Measurements from ENCODE around the gene HSPE1. TPM values are rescaled to one million over a fixed set of nuclear protein-coding genes. Genes with fewer than 3 reads are reported as not detected.

The HSPE1 gene
- total and polyA plus RNA-seq, 8 donors: 17.1 to 98.6 (median 38.3) TPM

DNA sequence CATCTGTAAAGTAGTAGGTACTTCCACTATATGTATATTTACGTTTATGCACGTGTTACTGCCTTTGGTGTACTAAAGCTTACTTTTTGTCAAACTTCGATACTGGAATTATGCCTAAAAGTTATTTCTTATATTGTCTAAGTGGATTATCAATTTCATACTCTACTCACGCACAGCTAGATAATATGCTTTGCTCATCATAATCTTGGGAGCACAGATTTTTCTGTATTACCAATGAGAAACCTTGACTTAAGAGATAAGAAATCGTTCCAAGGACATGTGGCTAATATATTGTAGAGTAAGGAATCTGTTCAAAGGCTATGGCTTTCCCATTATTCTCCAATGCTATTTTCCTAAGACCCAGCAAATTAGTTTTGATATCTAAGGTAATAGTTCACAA lies 6.5 kb downstream of the HSPE1 start:
- intact Hi-C loops (cut with DNase I): no loop called here
- Histone ChIP-seq H3K9me3 (no peaks in the 10 kb centered on the region), H3K4me3 (no peak overlapping the region), H3K27ac (no peak overlapping the region), H3K4me1 (peaks cover 8 to 16% (median 12%) of the 10 kb centered on the region in 3 donors), H3K36me3 (peaks cover 0 to 15% (median 0%) of the 10 kb centered on the region in 3 donors), H3K27me3 (no peaks in the 10 kb centered on the region)
- 67 to 70% methylated on average over 5 of the region's 5 CpGs for WGBS, 2 donors
- DNase-seq: no peak
- ATAC-seq: no peak
- TF ChIP-seq CTCF (IDR thresholded peaks at IDR 0.05): no peak
- no peak for FAIRE-seq

DNA sequence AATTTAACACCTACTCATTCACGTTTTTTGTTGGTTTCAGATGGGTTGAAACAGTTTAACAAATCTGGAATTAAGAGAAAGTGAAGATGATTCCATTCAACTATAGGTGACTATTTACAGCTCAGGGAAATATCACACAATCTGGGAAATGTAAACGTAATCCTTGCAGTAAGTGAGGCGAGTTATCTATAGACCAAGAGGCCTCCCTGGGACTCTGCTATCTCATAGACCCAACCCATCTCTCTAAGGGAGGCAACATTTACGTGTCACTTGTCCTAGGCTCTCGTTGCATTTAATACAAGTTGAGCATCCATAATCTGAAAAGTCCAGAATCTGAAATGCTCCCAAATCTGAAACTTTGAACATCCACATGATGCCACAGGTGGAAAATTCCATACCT lies 13.7 kb downstream of the HSPE1 start:
- WGBS, 2 donors: 94 to 95% methylated on average over 5 of the region's 5 CpGs
- Histone ChIP-seq H3K27me3 (no peaks in the 10 kb centered on the region), H3K4me1 (peaks cover 0 to 14% (median 7%) of the 10 kb centered on the region in 3 donors), H3K4me3 (no peak overlapping the region), H3K36me3 (no peaks in the 10 kb centered on the region), H3K9me3 (no peaks in the 10 kb centered on the region), H3K27ac (no peak overlapping the region)
- no peak for DNase-seq
- intact Hi-C loops (cut with DNase I): no loop called here
- no peak for TF ChIP-seq CTCF (IDR thresholded peaks at IDR 0.05)
- ATAC-seq: no peak
- no peak for FAIRE-seq

- Histone ChIP-seq H3K36me3 (no peaks in the 10 kb centered on the region), H3K27me3 (no peaks in the 10 kb centered on the region), H3K9me3 (no peaks in the 10 kb centered on the region), H3K4me3 (peak overlapping the region in 2 of 4 donors; percentile 82), H3K27ac (peak overlapping the region; percentile 84 to 98 (median 91)), H3K4me1 (peaks cover 0 to 14% (median 7%) of the 10 kb centered on the region in 3 donors)
- ATAC-seq: no peak
- intact Hi-C loops (cut with DNase I): no loop called here
- no peak for FAIRE-seq
- DNase-seq: no peak
- WGBS, 2 donors: 62 to 71% methylated on average over 3 of the region's 3 CpGs
- TF ChIP-seq CTCF (IDR thresholded peaks at IDR 0.05): no peak
Observed at GRCh38 chr2:197514754-197515153, 14.6 kb downstream of the HSPE1 start.

GRCh38 chr2:197515315-197515738 lies 15.1 kb downstream of the HSPE1 start:
- ATAC-seq: peak in 3 of 4 donors; percentile 0 to 21 (median 14)
- intact Hi-C loops (cut with DNase I): no loop called here
- H3K4me1 ChIP-seq: peaks cover 0 to 14% (median 7%) of the 10 kb centered on the region in 3 donors
- TF ChIP-seq CTCF (IDR thresholded peaks at IDR 0.05): no peak
- H3K27me3 ChIP-seq: no peaks in the 10 kb centered on the region
- peak overlapping the region; percentile 58 to 82 (median 82) for H3K4me3 ChIP-seq
- no peaks in the 10 kb centered on the region for H3K36me3 ChIP-seq
- FAIRE-seq: no peak
- DNase-seq: no peak
- peak overlapping the region; percentile 84 to 98 (median 91) for H3K27ac ChIP-seq
- 0% methylated on average over 16 of the region's 16 CpGs for WGBS, 2 donors
- H3K9me3 ChIP-seq: no peaks in the 10 kb centered on the region

DNA sequence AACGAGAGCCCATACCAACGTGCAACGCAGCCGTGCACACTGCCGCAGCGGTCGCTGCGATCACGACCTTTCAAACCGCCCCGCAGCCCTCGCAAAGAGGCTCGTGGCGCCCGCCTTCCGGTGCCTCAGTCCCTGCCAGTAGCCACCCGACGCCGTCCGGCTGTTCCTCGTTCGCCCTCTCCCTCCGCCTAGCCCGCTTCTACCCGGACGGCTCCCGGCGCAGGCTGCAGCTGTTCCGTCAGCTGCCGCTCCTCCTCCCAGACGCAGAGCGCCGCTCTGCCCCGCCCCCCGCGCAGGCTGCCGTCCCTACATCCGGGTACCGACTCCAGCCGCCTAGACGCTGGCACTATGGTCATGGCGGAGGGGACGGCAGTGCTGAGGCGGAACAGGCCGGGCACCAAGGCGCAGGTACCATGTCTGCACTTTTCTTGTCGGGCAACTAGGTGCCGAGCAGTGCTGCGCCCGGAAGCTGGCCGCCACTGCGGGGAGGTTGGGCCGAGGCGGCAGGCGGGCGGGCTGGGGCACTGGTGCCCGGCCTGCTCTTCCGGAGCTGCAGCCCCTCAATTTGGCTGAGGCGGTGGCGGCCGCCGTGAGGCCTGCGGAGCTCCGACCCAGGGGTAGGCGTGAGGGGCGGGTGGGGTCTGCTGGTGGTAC lies 15.7 kb downstream of the HSPE1 start, which contains the start of gene MOB4:
Gene MOB4, plus strand, starts transcription at position 328 of the 654 bp plus-strand sequence. Its CDS starts 21 bp downstream, at position 349.
- FAIRE-seq (no peak), ATAC-seq (peak; percentile 97 to 99 (median 98)), DNase-seq (peak; percentile 95 to 98 (median 97))
- Histone ChIP-seq H3K36me3 (no peaks in the 10 kb centered on the region), H3K4me3 (peak within 1 kb of the TSS; percentile 58 to 82 (median 82)), H3K27ac (peak within 1 kb of the TSS; percentile 84 to 98 (median 91)), H3K9me3 (no peaks in the 10 kb centered on the region), H3K4me1 (peaks cover 0 to 14% (median 7%) of the 10 kb centered on the region in 3 donors), H3K27me3 (no peaks in the 10 kb centered on the region)
- TF ChIP-seq CTCF (IDR thresholded peaks at IDR 0.05): no peak
- WGBS, 2 donors: 0 to 1% methylated on average over 64 to 66 of the region's 66 CpGs
- intact Hi-C loops (cut with DNase I): no loop called here

All from pancreas (tissue), 10 donors.